Activated T-cell treated with anti-CD3 and anti-CD28 coated beads, Interleukin-2, amount 50 U/mL, for 4 hours (primary cell): ENCODE results near the gene SIX2. TPM values are rescaled to one million over a fixed set of nuclear protein-coding genes. Genes with fewer than 3 reads are reported as not detected.
A peak's percentile ranks its signal among the peaks of the same experiment; 100 is the strongest.

ENCODE experiments used
- ATAC-seq, 2 donors: fragments of 200-7000 bp; cut with Tn5 transposase; one replicate each; pipeline ENCODE4 v1.10.0; 2021
- DNase-seq: peaks from one replicate; pipeline ENCODE4 v3.0.0-alpha.2; 2020
- H3K27me3 Mint-ChIP-seq: one replicate; pipeline ENCODE4 v1.8.0; 2021; ENCODE audit warnings: low read depth, mixed read lengths
- H3K36me3 Mint-ChIP-seq: one replicate; pipeline ENCODE4 v1.8.0; 2022; ENCODE audit warnings: mixed read lengths; ENCODE audit not compliant: insufficient read depth
- H3K4me1 Mint-ChIP-seq: one replicate; pipeline ENCODE4 v1.8.0; 2021; ENCODE audit warnings: low read depth, mixed read lengths
- H3K4me3 Mint-ChIP-seq: one replicate; pipeline ENCODE4 v1.8.0; 2021; ENCODE audit warnings: mild to moderate bottlenecking, moderate library complexity, mixed read lengths
- H3K9me3 Mint-ChIP-seq: one replicate; pipeline ENCODE4 v1.8.0; 2021; ENCODE audit warnings: mixed read lengths
- total RNA-seq, 3 donors: library from RNA; stranded (reverse); gene quantifications; one replicate each; pipeline ENCODE4 v1.2.1, GENCODE V29; 2021

SIX2 gene
- total RNA-seq, 3 donors from 2014 or later, result not detected

GRCh38 chr2:44975571-44976450, 33.4 kb downstream of the SIX2 start:
- Mint-ChIP-seq H3K9me3 (no peaks in the 10 kb centered on the region), H3K27me3 (peaks cover 5% of the 10 kb centered on the region), H3K36me3 (no peaks in the 10 kb centered on the region), H3K4me1 (peaks cover 2% of the 10 kb centered on the region), H3K4me3 (peak overlapping the region; percentile 5)
- no peak for DNase-seq
- no peak for ATAC-seq

GRCh38 chr2:44974064-44974715, 35.1 kb downstream of the SIX2 start:
- Mint-ChIP-seq H3K27me3 (peaks cover 8% of the 10 kb centered on the region), H3K9me3 (no peaks in the 10 kb centered on the region), H3K36me3 (no peaks in the 10 kb centered on the region), H3K4me1 (peaks cover 2% of the 10 kb centered on the region), H3K4me3 (no peak overlapping the region)
- DNase-seq (no peak), ATAC-seq (no peak)

GRCh38 chr2:44972771-44973535, 36.3 kb downstream of the SIX2 start:
- DNase-seq (no peak), ATAC-seq (no peak)
- no peaks in the 10 kb centered on the region for H3K9me3 Mint-ChIP-seq
- no peak overlapping the region for H3K4me3 Mint-ChIP-seq
- no peaks in the 10 kb centered on the region for H3K36me3 Mint-ChIP-seq
- peaks cover 2% of the 10 kb centered on the region for H3K4me1 Mint-ChIP-seq
- H3K27me3 Mint-ChIP-seq, result peaks cover 11% of the 10 kb centered on the region

GRCh38 chr2:44970846-44971450, 38.3 kb downstream of the SIX2 start:
- Mint-ChIP-seq H3K9me3 (no peaks in the 10 kb centered on the region), H3K4me3 (no peak overlapping the region), H3K4me1 (peaks cover 2% of the 10 kb centered on the region), H3K27me3 (peaks cover 10% of the 10 kb centered on the region), H3K36me3 (no peaks in the 10 kb centered on the region)
- ATAC-seq, result no peak
- DNase-seq, result no peak

GRCh38 chr2:44969936-44970335, 39.3 kb downstream of the SIX2 start:
- Mint-ChIP-seq H3K27me3 (peaks cover 12% of the 10 kb centered on the region), H3K9me3 (no peaks in the 10 kb centered on the region), H3K4me3 (no peak overlapping the region), H3K36me3 (no peaks in the 10 kb centered on the region), H3K4me1 (peaks cover 2% of the 10 kb centered on the region)
- ATAC-seq (no peak), DNase-seq (no peak)

- Mint-ChIP-seq H3K9me3 (no peaks in the 10 kb centered on the region), H3K4me3 (no peak overlapping the region), H3K36me3 (no peaks in the 10 kb centered on the region), H3K27me3 (peaks cover 28% of the 10 kb centered on the region), H3K4me1 (no peaks in the 10 kb centered on the region)
- no peak for ATAC-seq
- no peak for DNase-seq
Observed at GRCh38 chr2:44967727-44968432, 41.4 kb downstream of the SIX2 start.

- H3K27me3 Mint-ChIP-seq, result peaks cover 33% of the 10 kb centered on the region
- DNase-seq (no peak), ATAC-seq (no peak)
- no peak overlapping the region for H3K4me3 Mint-ChIP-seq
- no peaks in the 10 kb centered on the region for H3K9me3 Mint-ChIP-seq
- H3K36me3 Mint-ChIP-seq, result no peaks in the 10 kb centered on the region
- H3K4me1 Mint-ChIP-seq, result no peaks in the 10 kb centered on the region
Observed at GRCh38 chr2:44967056-44967455, 42.2 kb downstream of the SIX2 start.

GRCh38 chr2:44965684-44966083, 43.6 kb downstream of the SIX2 start:
- Mint-ChIP-seq H3K9me3 (no peaks in the 10 kb centered on the region), H3K4me3 (no peak overlapping the region), H3K27me3 (peaks cover 39% of the 10 kb centered on the region), H3K4me1 (no peaks in the 10 kb centered on the region), H3K36me3 (no peaks in the 10 kb centered on the region)
- no peak for DNase-seq
- ATAC-seq, result no peak

- H3K4me1 Mint-ChIP-seq, result no peaks in the 10 kb centered on the region
- peaks cover 41% of the 10 kb centered on the region for H3K27me3 Mint-ChIP-seq
- DNase-seq (no peak), ATAC-seq (peak in 1 of 2 donors; percentile 11)
- H3K9me3 Mint-ChIP-seq, result no peaks in the 10 kb centered on the region
- H3K36me3 Mint-ChIP-seq, result no peaks in the 10 kb centered on the region
- no peak overlapping the region for H3K4me3 Mint-ChIP-seq
Observed at GRCh38 chr2:44964752-44965236, 44.5 kb downstream of the SIX2 start.

- Mint-ChIP-seq H3K4me3 (no peak overlapping the region), H3K27me3 (peaks cover 44% of the 10 kb centered on the region), H3K9me3 (no peaks in the 10 kb centered on the region), H3K36me3 (no peaks in the 10 kb centered on the region), H3K4me1 (no peaks in the 10 kb centered on the region)
- ATAC-seq, result no peak
- no peak for DNase-seq
Observed at GRCh38 chr2:44962176-44962695, 47.0 kb downstream of the SIX2 start.

GRCh38 chr2:44960871-44961270, 48.4 kb downstream of the SIX2 start:
- Mint-ChIP-seq H3K9me3 (no peaks in the 10 kb centered on the region), H3K4me3 (no peak overlapping the region), H3K36me3 (no peaks in the 10 kb centered on the region), H3K27me3 (peaks cover 51% of the 10 kb centered on the region), H3K4me1 (no peaks in the 10 kb centered on the region)
- DNase-seq (no peak), ATAC-seq (no peak)

GRCh38 chr2:44959855-44960254, 49.4 kb downstream of the SIX2 start:
- no peak overlapping the region for H3K4me3 Mint-ChIP-seq
- peaks cover 6% of the 10 kb centered on the region for H3K4me1 Mint-ChIP-seq
- DNase-seq (no peak), ATAC-seq (no peak)
- no peaks in the 10 kb centered on the region for H3K36me3 Mint-ChIP-seq
- H3K9me3 Mint-ChIP-seq, result no peaks in the 10 kb centered on the region
- peaks cover 55% of the 10 kb centered on the region for H3K27me3 Mint-ChIP-seq

GRCh38 chr2:44957656-44958327, 51.5 kb downstream of the SIX2 start:
- no peak for DNase-seq
- Mint-ChIP-seq H3K36me3 (no peaks in the 10 kb centered on the region), H3K4me1 (peaks cover 16% of the 10 kb centered on the region), H3K4me3 (no peak overlapping the region), H3K27me3 (peaks cover 58% of the 10 kb centered on the region), H3K9me3 (no peaks in the 10 kb centered on the region)
- no peak for ATAC-seq
